GM18870 (cell line): ENCODE results near the gene SUMO2.

Experiments
- ATAC-seq: cut with Tn5 transposase; IDR thresholded peaks from one replicate; pipeline ENCODE4 v1.9.1; 2021; ENCODE audit warnings: moderate library complexity; ENCODE audit not compliant: unreplicated experiment

The SUMO2 gene

GRCh38 chr17:75124819-75125162 lies 58.0 kb downstream of the SUMO2 start:
- ATAC-seq: no peak

- no peak for ATAC-seq
Observed at GRCh38 chr17:75124041-75124818, 58.5 kb downstream of the SUMO2 start.

GRCh38 chr17:75118307-75118706 lies 64.5 kb downstream of the SUMO2 start:
- ATAC-seq: no peak

GRCh38 chr17:75116737-75117136 lies 66.0 kb downstream of the SUMO2 start:
- ATAC-seq: no peak
